Heart right ventricle (tissue), 16 donors: ENCODE results near the gene USF1. TPM values are rescaled to one million over a fixed set of nuclear protein-coding genes. Genes with fewer than 3 reads are reported as not detected.
A peak's percentile ranks its signal among the peaks of the same experiment; 100 is the strongest.

Experiments used
- ATAC-seq, 8 donors: fragments of 200-7000 bp; cut with Tn5 transposase; one replicate each; pipeline ENCODE4 v1.9.1; 2020; ENCODE audit warnings: mild to moderate bottlenecking in 8 of 8, moderate library complexity in 8 of 8, moderate number of reproducible peaks in 1 of 8
- DNase-seq, 2 donors: peaks; one replicate each; pipeline ENCODE4 v3.0.0-alpha.2; 2020
- H3K27ac ChIP-seq, 10 donors: fragments of 200-600 bp; sonication (generic) in 2 of 10; one replicate each; pipeline versions ENCODE4 v1.5.0 to v1.8.0; 2020 to 2022; ENCODE audit warnings: mild to moderate bottlenecking in 3 of 10
- H3K27me3 ChIP-seq, 7 donors: fragments of 200-600 bp; one replicate each; pipeline ENCODE4 v1.8.0; 2021 to 2022; ENCODE audit warnings: mild to moderate bottlenecking in 2 of 7
- H3K36me3 ChIP-seq, 9 donors: fragments of 200-600 bp; sonication (generic) in 1 of 9; one replicate each; pipeline versions ENCODE4 v1.5.0 to v1.8.0; 2020 to 2022; ENCODE audit warnings: mild to moderate bottlenecking in 2 of 9
- H3K4me1 ChIP-seq, 9 donors: fragments of 200-600 bp; sonication (generic) in 1 of 9; one replicate each; pipeline versions ENCODE4 v1.5.0 to v1.8.0; 2020 to 2022; ENCODE audit warnings: mild to moderate bottlenecking in 4 of 9
- H3K4me3 ChIP-seq, 10 donors: fragments of 200-600 bp; sonication (generic) in 2 of 10; one replicate each; pipeline versions ENCODE4 v1.5.0 to v1.8.0; 2020 to 2022; ENCODE audit warnings: mild to moderate bottlenecking in 7 of 10, moderate library complexity in 2 of 10
- H3K9me3 ChIP-seq, 11 donors: fragments of 200-600 bp in 10 of 11; sonication (generic) in 2 of 11; one replicate each; pipeline versions ENCODE4 v1.5.0 to v1.8.0; 2013 to 2022; ENCODE audit warnings: mild to moderate bottlenecking in 2 of 11, control low read depth in 1 of 11, moderate library complexity in 1 of 11
- whole genome bisulfite sequencing, 2 donors: extraction: QIAGEN DNeasy Blood & Tissue Kit; methylation state at CpG; one replicate each; pipeline ENCODE4 v1.1.7; 2013; ENCODE audit warnings: inconsistent platforms in 1 of 2; 5-methylcytosine and 5-hydroxymethylcytosine counted together
- intact Hi-C, 10 donors: fragments of 100-400 bp; cut with DNase I; formaldehyde crosslinking; loops; one replicate each; pipeline versions ENCODE4 v1.11.1 to v1.14.2; 2022
- polyA plus RNA-seq, 2 donors: library from polyadenylated mRNA; stranded (reverse); fragments of 200-250 nt; gene quantifications; one replicate each; pipeline ENCODE4 v1.2.3, GENCODE V29; 2013
- total RNA-seq, 10 donors: library from RNA; stranded (reverse); fragmentation: NEBNext Ultra II Directional in 3 of 10; extraction: Animal tissue kit (Norgen Biotek cat#: 25700) in 3 of 10; gene quantifications; one replicate each; pipeline versions ENCODE4 v1.2.1 to v1.2.4, GENCODE V29; 2021 to 2023
- TF ChIP-seq, protein P1 (sequence below), 9 donors: fragments of 200-600 bp; sonication (generic) in 2 of 9; IDR thresholded peaks; one replicate each; pipeline versions ENCODE4 v1.5.0 to v1.8.0; 2021 to 2022; ENCODE audit warnings: antibody characterized with exemption in 9 of 9, mild to moderate bottlenecking in 5 of 9, moderate library complexity in 1 of 9
- donor health status: Arrhythmogenic right ventricular cardiomyopathy.
- donor health status: ischemic (EF 13 %, LVEDD 7.1; RV severe dilation, severe dysfunction).
- donor health status: healthy with polysubstance abuse.
- donor health status: DM: no; HTN: yes; CAD: no.
- donor health status: DM: no; HTN: no; CAD: no.
- donor health status: ischemic (EF 25% LVEDD 6.9; RV normal size, moderate dysfunction).
- donor health status: ischemic (EF 25% LVEDD 5.7; RV mildly dilated, moderate dysfunction).
- donor health status: healthy.
- donor health status: DM: yes; HTN: yes; CAD: no.
- donor health status: Ischemic cardiomyopathy.
- donor health status: ischemic (EF 35%, LVEDD 5.7; RV mildly dilated, moderate dysfunction).
- donor health status: nonischemic (EF 11% LVEDD 7.7; RV severe dilation, severe dysfunction).
- donor health status: DM: yes; HTN: yes; CAD: no.
- donor health status: PGD.
- donor health status: ischemic (EF 29% LVEDD 5.4; RV normal size, mild dysfunction).
- donor health status: nonischemic (EF 23%, LVEDD 6.1; RV moderate dilation, normal function).

The USF1 gene
- total and polyA plus RNA-seq, 12 donors: 23.7 to 55.1 (median 29.9) TPM

DNA sequence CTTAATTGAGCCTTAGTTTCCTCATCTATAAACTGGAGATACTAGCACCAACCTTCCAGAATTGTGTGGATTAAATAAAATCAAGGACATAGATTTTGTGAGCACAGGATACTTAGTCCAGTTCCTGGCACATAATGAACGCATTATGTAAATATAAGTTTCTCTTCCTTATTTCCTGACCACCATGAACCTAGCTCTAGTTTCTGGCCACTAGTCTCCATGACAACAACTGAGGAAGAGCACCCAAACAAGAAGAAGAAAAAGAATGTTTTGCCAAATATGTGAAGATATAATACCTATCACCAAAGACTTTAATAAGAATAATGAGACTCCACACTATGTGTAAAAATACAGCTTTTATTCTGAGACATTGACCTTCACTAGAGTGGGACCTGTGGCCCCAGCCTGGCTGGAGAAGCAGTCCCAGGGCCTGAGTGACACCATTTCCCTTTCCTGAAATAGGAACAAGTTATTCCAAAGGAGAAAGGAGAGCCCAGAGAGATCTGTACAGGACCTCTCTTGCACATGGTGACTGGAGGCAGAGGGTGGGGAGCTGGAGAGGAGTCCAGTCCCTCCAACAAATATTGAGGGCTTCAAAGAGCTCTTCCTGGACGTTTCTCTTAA lies 940 bp upstream of the USF1 start:
- Histone ChIP-seq H3K27me3 (no peaks in the 10 kb centered on the region), H3K4me3 (peak overlapping the region; percentile 65 to 98 (median 86)), H3K9me3 (no peaks in the 10 kb centered on the region), H3K4me1 (peaks cover 0 to 53% (median 17%) of the 10 kb centered on the region in 9 donors), H3K27ac (peak overlapping the region; percentile 86 to 98 (median 95)), H3K36me3 (peaks cover 0 to 47% (median 14%) of the 10 kb centered on the region in 9 donors)
- 76 to 77% methylated on average over 2 of the region's 2 CpGs for WGBS, 2 donors
- intact Hi-C loops: loop anchor here in 5 of 10 donors (1.0 to 10.0 kb wide), 5 partner anchors 49 to 706 kb away; partner anchors contain the start of genes KLHDC9 (in 2 of the 5), NIT1 (in 1 of the 5) and PFDN2 (in 1 of the 5)
- ATAC-seq (no peak), DNase-seq (no peak)
- TF ChIP-seq, protein P1, sequence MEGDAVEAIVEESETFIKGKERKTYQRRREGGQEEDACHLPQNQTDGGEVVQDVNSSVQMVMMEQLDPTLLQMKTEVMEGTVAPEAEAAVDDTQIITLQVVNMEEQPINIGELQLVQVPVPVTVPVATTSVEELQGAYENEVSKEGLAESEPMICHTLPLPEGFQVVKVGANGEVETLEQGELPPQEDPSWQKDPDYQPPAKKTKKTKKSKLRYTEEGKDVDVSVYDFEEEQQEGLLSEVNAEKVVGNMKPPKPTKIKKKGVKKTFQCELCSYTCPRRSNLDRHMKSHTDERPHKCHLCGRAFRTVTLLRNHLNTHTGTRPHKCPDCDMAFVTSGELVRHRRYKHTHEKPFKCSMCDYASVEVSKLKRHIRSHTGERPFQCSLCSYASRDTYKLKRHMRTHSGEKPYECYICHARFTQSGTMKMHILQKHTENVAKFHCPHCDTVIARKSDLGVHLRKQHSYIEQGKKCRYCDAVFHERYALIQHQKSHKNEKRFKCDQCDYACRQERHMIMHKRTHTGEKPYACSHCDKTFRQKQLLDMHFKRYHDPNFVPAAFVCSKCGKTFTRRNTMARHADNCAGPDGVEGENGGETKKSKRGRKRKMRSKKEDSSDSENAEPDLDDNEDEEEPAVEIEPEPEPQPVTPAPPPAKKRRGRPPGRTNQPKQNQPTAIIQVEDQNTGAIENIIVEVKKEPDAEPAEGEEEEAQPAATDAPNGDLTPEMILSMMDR (IDR thresholded peaks at IDR 0.05): no peak

DNA sequence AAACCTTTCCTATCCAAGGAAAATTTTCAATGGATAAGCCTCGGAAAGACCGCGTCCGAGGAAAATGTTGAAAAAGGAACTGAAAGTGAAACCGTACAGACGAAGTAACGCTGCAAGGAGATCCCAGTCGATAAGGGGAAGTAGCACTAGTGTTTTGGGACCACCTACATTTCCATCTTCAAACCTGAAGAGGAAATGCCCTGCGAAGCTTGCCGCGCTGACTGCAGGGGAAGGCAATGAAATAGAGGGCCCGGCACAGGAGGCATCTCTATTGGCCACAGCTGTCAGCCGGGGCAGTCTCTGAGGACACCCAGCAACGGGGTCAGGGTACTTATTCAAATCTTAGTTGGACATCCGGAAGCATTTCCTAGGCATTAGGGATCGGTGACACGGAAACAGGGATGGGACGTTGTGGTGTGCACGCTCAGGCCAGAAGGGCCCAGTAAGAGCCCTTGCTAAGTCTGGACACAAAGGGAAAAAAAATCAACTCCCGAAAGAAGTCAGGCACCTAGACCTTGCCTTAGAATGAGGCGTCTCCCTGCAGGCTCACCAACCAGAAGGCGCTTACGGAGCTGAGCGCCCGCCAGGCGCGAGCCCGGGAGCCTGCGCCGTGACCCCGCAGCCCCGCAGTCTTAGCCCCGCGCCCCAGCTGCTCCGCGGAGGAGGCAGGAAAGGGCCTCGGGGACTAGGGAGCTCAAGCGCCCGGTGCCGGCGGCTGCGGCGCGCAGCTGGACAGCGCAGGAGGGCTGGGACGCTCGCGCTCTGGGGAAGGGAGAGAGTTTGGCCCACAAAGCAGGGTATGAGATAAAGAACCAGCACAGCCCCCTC lies 655 bp downstream of the USF1 start:
- peak overlapping the region; percentile 65 to 98 (median 86) for H3K4me3 ChIP-seq
- intact Hi-C loops: loop anchor here in 7 of 10 donors (1.0 to 10.0 kb wide), 8 partner anchors 26 to 707 kb away; partner anchors contain the start of genes KLHDC9 (in 3 of the 7), NIT1 (in 1 of the 7) and PFDN2 (in 1 of the 7)
- peak; percentile 57 to 58 for DNase-seq
- H3K27me3 ChIP-seq: no peaks in the 10 kb centered on the region
- peak overlapping the region; percentile 86 to 98 (median 95) for H3K27ac ChIP-seq
- peaks cover 0 to 47% (median 29%) of the 10 kb centered on the region in 9 donors for H3K36me3 ChIP-seq
- ATAC-seq: peak; percentile 59 to 83 (median 62)
- peaks cover 0 to 50% (median 17%) of the 10 kb centered on the region in 9 donors for H3K4me1 ChIP-seq
- H3K9me3 ChIP-seq: no peaks in the 10 kb centered on the region
- 0% methylated on average over 48 of the region's 48 CpGs for WGBS, 2 donors
- TF ChIP-seq, protein P1 (IDR thresholded peaks at IDR 0.05): no peak

DNA sequence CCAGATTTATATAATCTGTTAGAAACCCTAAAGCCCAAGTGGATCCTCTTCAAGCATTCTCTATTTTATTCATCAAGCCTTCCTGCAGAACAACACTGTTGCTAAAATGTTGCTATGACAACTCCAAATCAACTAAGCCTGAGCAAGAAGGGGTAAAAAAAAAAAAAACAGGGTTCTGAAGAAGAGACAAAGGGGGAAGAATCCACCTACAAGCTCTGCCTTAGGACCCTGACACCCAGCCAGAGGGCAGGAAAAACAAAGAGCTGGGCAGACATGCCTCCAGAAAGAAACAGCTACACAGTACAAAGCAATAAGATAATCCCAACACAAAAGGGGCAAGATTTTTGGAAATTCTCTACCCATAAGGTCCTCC lies 1.3 kb downstream of the USF1 start:
- H3K4me3 ChIP-seq: peak overlapping the region; percentile 65 to 98 (median 86)
- no peaks in the 10 kb centered on the region for H3K27me3 ChIP-seq
- peaks cover 0 to 47% (median 17%) of the 10 kb centered on the region in 9 donors for H3K4me1 ChIP-seq
- H3K9me3 ChIP-seq: no peaks in the 10 kb centered on the region
- intact Hi-C loops: loop anchor here in 5 of 10 donors (2.0 to 10.0 kb wide), 5 partner anchors 26 to 53 kb away; partner anchors contain the start of gene KLHDC9 (in 1 of the 5)
- DNase-seq (no peak), ATAC-seq (no peak)
- peak overlapping the region in 9 of 10 donors; percentile 86 to 98 (median 96) for H3K27ac ChIP-seq
- TF ChIP-seq, protein P1 (IDR thresholded peaks at IDR 0.05): no peak
- H3K36me3 ChIP-seq: peaks cover 0 to 47% (median 35%) of the 10 kb centered on the region in 9 donors

DNA sequence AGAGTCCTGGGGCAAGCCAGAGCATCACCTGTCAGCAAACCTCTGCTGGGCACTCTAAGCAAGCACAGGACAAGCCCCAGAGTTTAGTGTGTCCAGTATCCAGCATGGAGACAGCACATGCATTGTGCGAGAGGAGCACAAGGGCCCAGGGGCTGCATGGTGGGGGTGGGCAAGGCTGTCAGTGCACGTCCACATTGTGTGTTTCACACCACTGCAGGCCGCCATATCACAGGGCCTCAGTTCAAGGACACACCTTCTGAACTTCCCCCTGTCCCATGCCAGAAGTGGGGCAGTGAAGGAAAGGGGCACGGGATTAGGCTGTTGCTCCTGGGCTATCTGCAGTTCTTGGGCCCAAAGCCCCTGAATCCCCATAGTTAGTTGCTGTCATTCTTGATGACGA lies 6.2 kb downstream of the USF1 start:
- TF ChIP-seq, protein P1 (IDR thresholded peaks at IDR 0.05): no peak
- H3K4me3 ChIP-seq: no peak overlapping the region

More for the DNA sequence above, 6.2 kb downstream of the USF1 start:
- Histone ChIP-seq H3K36me3 (peaks cover 0 to 49% (median 41%) of the 10 kb centered on the region in 9 donors), H3K4me1 (peaks cover 0 to 36% (median 16%) of the 10 kb centered on the region in 9 donors), H3K27ac (no peak overlapping the region), H3K27me3 (no peaks in the 10 kb centered on the region), H3K9me3 (no peaks in the 10 kb centered on the region)
- WGBS, 2 donors: 78 to 87% methylated on average over 5 of the region's 5 CpGs
- ATAC-seq (no peak), DNase-seq (no peak)
- intact Hi-C loops: no loop called here
